ENCODE measurements around the gene STK35.

The STK35 gene

DNA sequence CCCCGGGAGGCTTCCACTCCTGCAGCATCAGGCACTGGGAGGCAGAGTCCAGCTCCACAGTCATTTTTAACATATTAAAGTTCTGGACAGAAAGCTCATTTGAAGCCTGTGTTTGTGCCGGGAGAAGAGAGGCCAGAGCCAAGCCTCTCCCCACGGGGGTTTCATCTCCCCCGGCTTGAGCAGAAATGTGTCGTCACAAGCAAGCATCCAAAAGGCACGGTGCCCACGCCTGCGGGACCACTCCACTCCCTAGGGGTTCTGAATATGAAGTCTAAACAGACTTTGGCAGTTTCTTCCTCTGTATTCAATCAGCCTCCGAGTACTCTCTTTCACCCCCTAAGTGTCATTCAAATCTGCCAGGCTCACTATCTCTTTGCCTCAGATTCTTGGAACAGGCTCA is 75.3 kb downstream of the STK35 start:
- Histone ChIP-seq H3K79me2 (ENCODE audit: insufficient read depth, low read length) (no peaks in the 10 kb centered on the region), H3K4me1 (ENCODE audit: insufficient read depth, low read length) (peaks cover 3% of the 10 kb centered on the region; the same call in 1 of the 2 replicates), H2AFZ (ENCODE audit: low read depth, low read length) (no peak overlapping the region), H3K4me2 (ENCODE audit: insufficient read depth, low read length) (no peak overlapping the region), H3K27ac (ENCODE audit: low read length) (no peak overlapping the region), H3K9me3 (ENCODE audit: insufficient read depth, low read length, severe bottlenecking) (no peaks in the 10 kb centered on the region), H3K36me3 (ENCODE audit: insufficient read depth, low read length) (no peaks in the 10 kb centered on the region), H3K27me3 (ENCODE audit: insufficient read depth, low read length, poor library complexity) (no peaks in the 10 kb centered on the region), H4K20me1 (ENCODE audit: insufficient read depth, low read length) (peaks cover 3% of the 10 kb centered on the region; the same call in 1 of the 2 replicates), H3K9ac (ENCODE audit: low read depth, low read length) (no peak overlapping the region), H3K4me3 (ENCODE audit: low read depth in 1 of 2, low read length in 2 of 2) (no peak overlapping the region)
- TF ChIP-seq EZH2 (IDR thresholded peaks at IDR 0.05; ENCODE audit: borderline replicate concordance, low read depth, low read length, severe bottlenecking): no peak
- TF ChIP-seq, protein P1, sequence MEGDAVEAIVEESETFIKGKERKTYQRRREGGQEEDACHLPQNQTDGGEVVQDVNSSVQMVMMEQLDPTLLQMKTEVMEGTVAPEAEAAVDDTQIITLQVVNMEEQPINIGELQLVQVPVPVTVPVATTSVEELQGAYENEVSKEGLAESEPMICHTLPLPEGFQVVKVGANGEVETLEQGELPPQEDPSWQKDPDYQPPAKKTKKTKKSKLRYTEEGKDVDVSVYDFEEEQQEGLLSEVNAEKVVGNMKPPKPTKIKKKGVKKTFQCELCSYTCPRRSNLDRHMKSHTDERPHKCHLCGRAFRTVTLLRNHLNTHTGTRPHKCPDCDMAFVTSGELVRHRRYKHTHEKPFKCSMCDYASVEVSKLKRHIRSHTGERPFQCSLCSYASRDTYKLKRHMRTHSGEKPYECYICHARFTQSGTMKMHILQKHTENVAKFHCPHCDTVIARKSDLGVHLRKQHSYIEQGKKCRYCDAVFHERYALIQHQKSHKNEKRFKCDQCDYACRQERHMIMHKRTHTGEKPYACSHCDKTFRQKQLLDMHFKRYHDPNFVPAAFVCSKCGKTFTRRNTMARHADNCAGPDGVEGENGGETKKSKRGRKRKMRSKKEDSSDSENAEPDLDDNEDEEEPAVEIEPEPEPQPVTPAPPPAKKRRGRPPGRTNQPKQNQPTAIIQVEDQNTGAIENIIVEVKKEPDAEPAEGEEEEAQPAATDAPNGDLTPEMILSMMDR (IDR thresholded peaks at IDR 0.05; ENCODE audit: borderline replicate concordance, extremely low read depth, low read length, poor library complexity, severe bottlenecking): no peak
- DNase-seq (no peak), ATAC-seq (ENCODE audit: insufficient read depth, low read depth) (no peak)

DNA sequence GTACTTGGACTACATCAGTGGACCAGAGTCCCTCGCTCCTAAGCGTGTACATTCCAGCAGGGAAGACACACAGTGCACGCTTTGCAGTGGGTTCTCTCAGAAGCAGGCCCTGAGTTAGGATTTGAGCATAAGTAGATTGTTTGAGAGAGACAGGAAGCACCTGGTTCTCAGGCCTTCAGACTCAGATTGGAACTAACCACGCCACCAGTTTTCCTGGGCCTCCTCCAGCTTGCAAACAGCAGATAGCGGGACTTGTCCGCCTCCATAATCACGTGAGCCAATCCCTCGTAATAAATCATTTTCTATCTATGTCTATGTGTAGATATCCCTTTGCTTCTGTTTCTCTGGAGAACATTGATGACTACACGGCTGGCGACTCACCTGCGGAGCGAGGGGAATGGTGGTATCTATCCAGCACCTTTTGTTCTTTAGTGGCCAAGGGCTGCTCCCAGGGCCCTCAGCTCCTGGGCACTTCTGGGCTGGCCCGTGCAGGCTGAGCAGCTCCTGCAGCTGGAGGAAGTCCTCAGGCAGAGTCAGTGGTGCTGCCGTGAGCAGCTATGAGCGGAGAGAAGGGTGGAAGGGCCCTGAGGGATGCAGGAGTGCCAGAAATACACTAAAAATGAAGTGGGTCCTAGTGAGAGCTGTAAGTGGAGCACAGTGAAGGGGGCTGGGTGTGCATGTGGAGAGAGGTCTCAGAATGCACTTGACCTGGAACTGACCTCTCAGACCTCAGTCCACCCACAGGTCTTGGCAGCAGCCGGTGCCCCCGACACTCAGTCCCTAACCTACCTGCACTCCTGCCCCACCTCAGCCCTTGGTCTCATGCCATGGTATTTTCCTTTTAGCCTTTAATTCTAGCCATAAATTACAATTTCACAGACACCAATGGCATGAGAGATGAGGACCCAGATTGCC is 76.9 kb downstream of the STK35 start:
- Histone ChIP-seq H2AFZ (ENCODE audit: low read depth, low read length) (no peak overlapping the region), H3K4me2 (ENCODE audit: insufficient read depth, low read length) (no peak overlapping the region), H3K36me3 (ENCODE audit: insufficient read depth, low read length) (no peaks in the 10 kb centered on the region), H3K9ac (ENCODE audit: low read depth, low read length) (no peak overlapping the region), H3K79me2 (ENCODE audit: insufficient read depth, low read length) (no peaks in the 10 kb centered on the region), H3K27ac (ENCODE audit: low read length) (no peak overlapping the region), H3K4me1 (ENCODE audit: insufficient read depth, low read length) (no peaks in the 10 kb centered on the region), H4K20me1 (ENCODE audit: insufficient read depth, low read length) (no peaks in the 10 kb centered on the region; the same call in 1 of the 2 replicates), H3K4me3 (ENCODE audit: low read depth in 1 of 2, low read length in 2 of 2) (no peak overlapping the region), H3K27me3 (ENCODE audit: insufficient read depth, low read length, poor library complexity) (no peaks in the 10 kb centered on the region), H3K9me3 (ENCODE audit: insufficient read depth, low read length, severe bottlenecking) (no peaks in the 10 kb centered on the region)
- TF ChIP-seq EZH2 (IDR thresholded peaks at IDR 0.05; ENCODE audit: borderline replicate concordance, low read depth, low read length, severe bottlenecking): no peak
- TF ChIP-seq, protein P1 (IDR thresholded peaks at IDR 0.05; ENCODE audit: borderline replicate concordance, extremely low read depth, low read length, poor library complexity, severe bottlenecking): no peak
- DNase-seq (no peak), ATAC-seq (ENCODE audit: insufficient read depth, low read depth) (no peak)

DNA sequence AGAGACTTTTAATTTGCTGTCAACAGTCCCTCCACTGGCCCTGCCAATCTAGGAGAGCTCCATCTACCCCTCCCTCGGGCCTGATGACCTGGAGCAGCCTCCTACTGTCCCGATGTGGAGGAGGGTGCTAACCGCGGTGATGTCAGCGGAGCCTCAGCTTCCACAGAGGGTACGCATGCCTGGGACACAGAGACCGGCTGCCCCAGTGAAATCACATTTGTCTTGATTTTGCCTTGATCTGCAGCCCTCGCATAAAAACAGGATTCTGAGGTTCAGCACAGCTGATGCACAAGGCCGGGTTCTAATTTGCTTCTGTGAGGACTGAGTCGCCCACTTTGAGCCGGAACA is 77.6 kb downstream of the STK35 start:
- Histone ChIP-seq H4K20me1 (ENCODE audit: insufficient read depth, low read length) (no peaks in the 10 kb centered on the region; the same call in 1 of the 2 replicates), H3K4me1 (ENCODE audit: insufficient read depth, low read length) (no peaks in the 10 kb centered on the region), H3K79me2 (ENCODE audit: insufficient read depth, low read length) (no peaks in the 10 kb centered on the region), H3K4me3 (ENCODE audit: low read depth in 1 of 2, low read length in 2 of 2) (no peak overlapping the region), H3K27ac (ENCODE audit: low read length) (no peak overlapping the region), H3K4me2 (ENCODE audit: insufficient read depth, low read length) (no peak overlapping the region), H2AFZ (ENCODE audit: low read depth, low read length) (no peak overlapping the region), H3K36me3 (ENCODE audit: insufficient read depth, low read length) (no peaks in the 10 kb centered on the region), H3K9ac (ENCODE audit: low read depth, low read length) (no peak overlapping the region), H3K27me3 (ENCODE audit: insufficient read depth, low read length, poor library complexity) (peaks cover 4% of the 10 kb centered on the region), H3K9me3 (ENCODE audit: insufficient read depth, low read length, severe bottlenecking) (no peaks in the 10 kb centered on the region)
- DNase-seq (no peak), ATAC-seq (ENCODE audit: insufficient read depth, low read depth) (no peak)
- TF ChIP-seq, protein P1 (IDR thresholded peaks at IDR 0.05; ENCODE audit: borderline replicate concordance, extremely low read depth, low read length, poor library complexity, severe bottlenecking): no peak
- TF ChIP-seq EZH2 (IDR thresholded peaks at IDR 0.05; ENCODE audit: borderline replicate concordance, low read depth, low read length, severe bottlenecking): no peak
